Dedifferentiated amniotic fluid mesenchymal stem cell (primary cell): ENCODE data around the gene STPG1.
A peak's percentile ranks its signal among the peaks of the same experiment; 100 is the strongest.

Source experiments
- DNase-seq: peaks from one replicate; pipeline ENCODE4 v3.0.0-alpha.2; 2016; ENCODE audit errors: extremely low spot score

Gene STPG1

GRCh38 chr1:24426744-24427544 lies 13.4 kb upstream of the STPG1 start:
- DNase-seq = no peak

GRCh38 chr1:24425922-24426321 lies 12.3 kb upstream of the STPG1 start:
- no peak for DNase-seq

DNA sequence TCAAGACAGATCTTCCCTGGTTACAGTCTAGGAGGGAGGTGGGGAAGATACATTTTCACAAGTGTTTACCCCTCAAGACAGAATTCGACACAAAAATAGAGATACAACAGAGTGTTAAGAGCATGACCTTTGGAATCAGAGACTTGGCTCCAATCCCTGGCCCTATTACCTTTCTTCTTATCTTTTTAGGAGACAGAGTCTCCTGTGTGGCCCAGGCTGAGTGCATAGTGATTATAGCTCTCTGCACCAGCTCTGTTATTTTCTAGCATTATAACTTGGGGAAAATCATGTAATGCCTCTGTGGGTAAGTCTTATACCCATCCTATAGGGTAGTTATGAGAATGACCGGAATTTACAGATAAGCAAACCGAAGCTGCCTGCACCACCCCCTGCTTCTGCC lies 11.9 kb upstream of the STPG1 start:
- no peak for DNase-seq

DNA sequence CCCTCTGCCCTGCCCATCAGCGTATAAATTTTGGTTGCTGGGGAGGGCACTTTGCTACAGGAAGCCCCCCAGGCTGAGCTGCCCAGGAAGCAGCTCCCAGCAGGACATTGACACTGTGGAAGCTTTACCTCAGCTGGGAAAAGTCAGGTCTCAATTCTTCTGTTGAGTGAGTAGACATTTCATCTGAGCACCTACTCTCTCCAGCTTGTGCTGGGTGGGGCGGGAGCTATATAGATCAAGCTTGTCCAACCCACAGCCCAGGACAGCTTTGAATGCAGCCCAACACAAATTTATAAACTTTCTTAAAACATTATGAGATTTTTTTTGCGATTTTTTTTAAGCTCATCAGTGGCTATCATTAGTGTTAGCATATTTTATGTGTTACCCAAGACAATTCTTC lies 11.4 kb upstream of the STPG1 start:
- DNase-seq = no peak

DNA sequence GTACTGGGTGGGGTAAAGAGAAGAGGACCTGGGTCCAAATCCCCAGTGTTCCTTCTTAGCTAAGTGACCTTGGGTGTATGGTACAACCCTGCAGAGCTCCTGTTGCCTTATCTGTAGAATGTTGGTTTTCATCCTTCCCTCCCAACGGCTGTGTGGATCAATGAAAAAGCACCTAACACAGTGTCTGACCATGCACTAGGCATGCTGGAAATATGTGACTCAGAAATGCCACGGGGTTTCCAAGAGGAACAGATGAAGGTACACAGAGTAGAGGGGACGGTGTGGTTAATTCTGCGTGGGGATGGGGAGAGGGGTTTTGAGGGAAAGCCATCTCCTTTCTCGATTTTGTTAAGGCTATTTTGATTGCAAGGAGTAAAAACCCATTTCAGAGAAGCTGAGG lies 10.6 kb upstream of the STPG1 start:
- no peak for DNase-seq

- DNase-seq = no peak
Measured at GRCh38 chr1:24421502-24421901, 7.9 kb upstream of the STPG1 start.

- DNase-seq = no peak
Measured at GRCh38 chr1:24420547-24420946, 7.0 kb upstream of the STPG1 start.

GRCh38 chr1:24418898-24419628 lies 5.5 kb upstream of the STPG1 start:
- DNase-seq = no peak

GRCh38 chr1:24417681-24418080 lies 4.1 kb upstream of the STPG1 start:
- peak; percentile 56 for DNase-seq

- DNase-seq = peak; percentile 94
Measured at GRCh38 chr1:24416666-24417391, 3.2 kb upstream of the STPG1 start.

DNA sequence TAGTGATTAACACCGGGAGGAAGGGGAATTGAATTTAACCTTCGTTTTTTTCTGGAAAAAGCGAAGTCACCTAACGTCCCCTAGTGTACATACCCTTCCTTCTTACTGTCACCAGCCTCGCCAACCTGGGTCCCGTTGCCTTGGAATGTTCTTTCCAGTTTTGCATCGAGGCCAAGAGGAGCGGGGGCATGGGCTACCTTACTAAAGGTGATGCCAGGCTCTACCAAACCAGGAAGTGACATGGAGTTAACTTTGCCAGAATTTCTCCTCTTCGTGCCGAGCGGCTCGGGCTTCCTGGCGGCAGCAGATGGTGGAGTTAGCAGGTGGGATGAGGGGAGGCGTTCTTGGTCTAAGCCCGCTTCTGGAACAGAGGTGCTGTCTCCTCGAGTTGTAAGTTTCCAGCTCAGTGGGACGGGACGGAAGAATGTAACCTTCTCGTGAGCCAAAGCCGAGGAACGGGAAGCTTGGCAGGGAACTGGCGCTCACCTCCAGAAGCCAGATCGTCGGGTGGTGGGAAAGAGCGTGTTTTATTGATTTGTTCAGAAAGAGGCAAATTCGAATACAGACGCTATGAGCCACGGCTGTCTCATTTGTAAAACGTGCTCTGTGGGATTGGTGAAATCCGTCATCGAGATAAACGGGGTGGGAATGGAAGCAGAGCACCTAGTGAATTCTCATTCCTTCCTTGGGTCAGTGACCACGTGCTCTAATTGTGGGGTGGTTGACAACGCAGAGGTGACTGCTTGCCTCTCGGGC lies 2.5 kb upstream of the STPG1 start:
- DNase-seq = no peak

- peak; percentile 96 for DNase-seq
Measured at GRCh38 chr1:24415334-24415909, 1.8 kb upstream of the STPG1 start, which contains the start of gene NIPAL3. NIPAL3 (plus strand) TSS chr1:24415802; CDS start chr1:24419548, 3,746 bp downstream.

- DNase-seq = no peak
Measured at GRCh38 chr1:24414775-24415333, 1.3 kb upstream of the STPG1 start.

- no peak for DNase-seq
Measured at GRCh38 chr1:24412408-24412807, 1.2 kb downstream of the STPG1 start.

DNA sequence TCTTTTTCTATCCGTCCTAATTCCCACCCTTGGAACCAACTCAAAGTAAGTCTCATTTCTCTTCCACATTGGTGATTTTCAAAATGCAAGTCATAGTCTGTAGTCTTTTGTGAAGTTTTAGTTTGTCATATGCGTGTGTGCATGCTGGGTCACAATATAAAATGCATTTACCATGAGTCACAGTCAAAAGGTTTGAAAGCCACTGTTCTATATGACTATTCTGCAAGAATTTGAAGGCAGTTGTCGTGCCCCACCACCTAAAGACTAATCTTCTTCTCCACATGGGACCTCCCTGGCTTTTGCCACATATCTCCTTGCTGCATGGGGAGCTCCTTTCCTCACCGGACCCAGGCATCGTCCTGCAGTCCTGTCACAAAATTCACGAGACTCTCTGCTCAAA lies 1.6 kb downstream of the STPG1 start:
- no peak for DNase-seq

DNA sequence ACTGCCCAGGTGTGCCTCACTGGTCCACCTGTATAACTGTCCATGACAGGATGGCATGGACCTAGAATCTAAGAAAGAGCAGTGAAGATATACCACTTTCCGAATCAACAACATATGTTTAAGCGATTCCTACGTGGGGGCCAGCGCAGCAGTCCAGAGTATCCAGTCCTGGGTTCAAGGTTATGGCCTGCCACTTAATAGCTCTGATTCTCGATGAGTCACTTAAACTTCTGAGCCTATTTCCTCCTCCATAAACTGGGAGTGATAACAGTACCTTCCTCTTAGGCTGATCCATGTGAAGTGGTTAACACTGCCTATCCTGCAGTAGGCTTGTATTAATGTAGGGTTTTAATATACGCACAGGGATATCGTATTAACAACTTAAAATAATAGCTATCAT lies 2.8 kb downstream of the STPG1 start:
- DNase-seq = no peak

- peak; percentile 39 for DNase-seq
Measured at GRCh38 chr1:24409535-24409934, 4.0 kb downstream of the STPG1 start.

DNA sequence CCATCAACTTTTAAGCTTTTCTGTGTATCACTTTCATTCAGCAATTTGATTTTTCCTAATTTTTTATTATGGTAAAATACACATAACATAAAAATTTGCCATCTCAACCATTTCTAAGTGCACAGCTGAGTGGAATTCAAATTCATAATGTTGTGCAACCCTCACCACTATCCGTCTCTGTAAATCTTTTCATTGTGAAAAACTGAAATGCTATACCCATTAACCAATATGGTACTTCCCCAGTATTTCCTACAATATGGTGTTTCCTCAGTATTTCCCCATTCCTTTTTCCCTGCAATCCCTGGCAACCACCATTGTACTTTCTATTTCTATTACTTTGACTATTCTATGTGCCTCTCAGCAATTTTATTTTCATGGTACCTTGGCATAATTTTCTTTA lies 6.8 kb downstream of the STPG1 start:
- no peak for DNase-seq

GRCh38 chr1:24403806-24404205 lies 9.8 kb downstream of the STPG1 start:
- no peak for DNase-seq

DNA sequence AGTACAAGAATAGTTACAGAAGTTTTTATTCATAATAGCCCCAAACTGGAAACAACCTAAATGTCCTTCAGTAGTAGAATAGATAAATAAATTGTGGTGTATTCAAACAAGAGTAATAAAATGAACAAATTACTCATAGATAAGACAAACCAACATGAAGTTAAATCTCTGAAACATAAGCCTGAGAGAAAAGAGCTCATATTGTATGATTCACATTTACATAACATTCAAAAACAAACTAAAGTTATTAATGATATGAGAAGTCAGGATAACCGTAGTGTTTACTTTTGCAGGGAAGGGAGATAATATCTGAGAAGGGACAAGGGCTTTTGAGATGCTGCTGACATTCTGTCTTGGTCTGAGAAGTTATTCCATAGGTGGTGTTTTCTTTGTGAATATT lies 13.5 kb downstream of the STPG1 start:
- DNase-seq = no peak

GRCh38 chr1:24393892-24394291 lies 19.7 kb downstream of the STPG1 start:
- peak; percentile 62 for DNase-seq
